H1 (cell line): Measurements from ENCODE around the gene SFTPA1. TPM values are rescaled to one million over a fixed set of nuclear protein-coding genes. Genes with fewer than 3 reads are reported as not detected.

Experiments used
- CTCF ChIA-PET: fragments of 300-600 bp; sonication (Branson Sonifier 250); formaldehyde crosslinking; loops from one replicate; lab custom pipeline; 2021; ENCODE audit not compliant: partially characterized antibody; lab: Charles Lee
- POLR2A ChIA-PET: fragments of 300-600 bp; sonication (Branson Sonifier 250); formaldehyde crosslinking; loops from one replicate; lab custom pipeline; 2021; ENCODE audit warnings: inconsistent platforms; ENCODE audit not compliant: partially characterized antibody; lab: Charles Lee
- DNase-seq, 2 experiments: peaks; one replicate each; pipeline versions ENCODE4 v3.0.0 to v3.0.0-alpha.2; 2010 to 2022; ENCODE audit warnings: low spot score in 2 of 2, low read depth in 1 of 2, mixed read lengths in 1 of 2
- FAIRE-seq: peaks from 2 replicates; lab custom pipeline; 2011; peaks lifted over from hg19 to GRCh38; lab: Jason Lieb, UNC
- H2AFZ ChIP-seq: 2 replicates; pipeline ENCODE4 v1.8.1; 2012; ENCODE audit warnings: low read length, inconsistent platforms
- H2AK5ac ChIP-seq: 2 replicates; pipeline ENCODE4 v1.6.1; 2013; ENCODE audit warnings: low read depth, low read length
- H2BK120ac ChIP-seq: replicated peaks from 2 replicates; pipeline ENCODE3; 2013; ENCODE audit warnings: low read depth, low read length, inconsistent platforms
- H2BK12ac ChIP-seq: 2 replicates; pipeline ENCODE4 v1.6.1; 2013; ENCODE audit warnings: low read depth, low read length
- H2BK15ac ChIP-seq: 2 replicates; pipeline ENCODE4 v1.6.1; 2013; ENCODE audit warnings: low read length
- H2BK20ac ChIP-seq: 2 replicates; pipeline ENCODE4 v1.6.1; 2013; ENCODE audit warnings: low read length
- H2BK5ac ChIP-seq: 2 replicates; pipeline ENCODE4 v1.6.1; 2013; ENCODE audit warnings: low read depth, low read length
- H3K14ac ChIP-seq: 2 replicates; pipeline ENCODE4 v1.6.1; 2013; ENCODE audit warnings: inconsistent platforms; ENCODE audit not compliant: insufficient read length
- H3K18ac ChIP-seq: 2 replicates; pipeline ENCODE4 v1.6.1; 2013; ENCODE audit warnings: low read length; ENCODE audit errors: extremely low read depth
- H3K23ac ChIP-seq: 2 replicates; pipeline ENCODE4 v1.6.1; 2013; ENCODE audit warnings: inconsistent platforms; ENCODE audit not compliant: insufficient read length
- H3K23me2 ChIP-seq: 2 replicates; pipeline ENCODE4 v1.6.1; 2013; ENCODE audit warnings: low read depth, low read length
- H3K27ac ChIP-seq: 2 replicates; pipeline ENCODE4 v1.6.1; 2011; ENCODE audit warnings: low read depth, low read length, inconsistent platforms
- H3K27me3 ChIP-seq, 4 experiments: replicated peaks in 1 of 4; 1 replicate in 1 of 4; 2 replicates in 3 of 4; pipeline versions ENCODE4 v1.6.1 to v1.8.1; 2011 to 2013; ENCODE audit warnings: low read length in 3 of 4, mild to moderate bottlenecking in 3 of 4, inconsistent platforms in 2 of 4, mixed read lengths in 2 of 4, moderate library complexity in 1 of 4; ENCODE audit not compliant: control insufficient read depth in 3 of 4, insufficient read depth in 3 of 4; ENCODE audit errors: extremely low read depth in 1 of 4
- H3K36me3 ChIP-seq, 4 experiments: 2 replicates each; pipeline versions ENCODE4 v1.6.1 to v1.8.1; 2011 to 2013; ENCODE audit warnings: mild to moderate bottlenecking in 4 of 4, low read length in 3 of 4, moderate library complexity in 2 of 4, control low read depth in 1 of 4, inconsistent platforms in 1 of 4; ENCODE audit not compliant: insufficient read depth in 4 of 4, control insufficient read depth in 2 of 4
- H3K4ac ChIP-seq: replicated peaks from 2 replicates; pipeline ENCODE3; 2013; ENCODE audit warnings: low read length, low read depth, mixed read lengths, inconsistent platforms; ENCODE audit not compliant: insufficient read length
- H3K4me1 ChIP-seq, 4 experiments: replicated peaks in 1 of 4; 1 replicate in 1 of 4; 2 replicates in 3 of 4; pipeline versions ENCODE4 v1.6.1 to v1.8.1; 2011 to 2013; ENCODE audit warnings: low read length in 3 of 4, inconsistent platforms in 2 of 4, mixed read lengths in 1 of 4; ENCODE audit not compliant: insufficient read depth in 4 of 4, control insufficient read depth in 3 of 4
- H3K4me2 ChIP-seq, 2 experiments: 2 replicates each; pipeline versions ENCODE4 v1.6.1 to v1.8.1; 2011 to 2013; ENCODE audit warnings: low read depth in 2 of 2, low read length in 2 of 2, control low read depth in 1 of 2, inconsistent platforms in 1 of 2, mild to moderate bottlenecking in 1 of 2; ENCODE audit not compliant: insufficient read depth in 1 of 2
- H3K4me3 ChIP-seq, 4 experiments: fragments of 200-600, 300-600 bp in 1 of 4; sonication (generic), shearing (Covaris generic), sonication (Bioruptor Twin) in 1 of 4; 2 replicates each; pipeline versions ENCODE4 v1.5.1 to v1.8.1; 2011 to 2016; ENCODE audit warnings: low read length in 4 of 4, low read depth in 3 of 4, control low read depth in 2 of 4, inconsistent platforms in 2 of 4, mild to moderate bottlenecking in 2 of 4, mixed read lengths in 1 of 4, moderate library complexity in 1 of 4; ENCODE audit not compliant: insufficient read depth in 2 of 4; ENCODE audit errors: extremely low read depth in 1 of 4
- H3K56ac ChIP-seq: replicated peaks from 2 replicates; pipeline ENCODE3; 2013; ENCODE audit warnings: low read depth, mild to moderate bottlenecking, mixed read lengths, low read length, inconsistent platforms; ENCODE audit not compliant: insufficient read length
- H3K79me1 ChIP-seq: 2 replicates; pipeline ENCODE4 v1.6.1; 2013; ENCODE audit warnings: low read depth, low read length, control low read depth
- H3K79me2 ChIP-seq, 2 experiments: 2 replicates each; pipeline versions ENCODE4 v1.6.1 to v1.8.1; 2012 to 2013; ENCODE audit warnings: low read length in 2 of 2, mild to moderate bottlenecking in 2 of 2, inconsistent platforms in 1 of 2; ENCODE audit not compliant: insufficient read depth in 2 of 2, control insufficient read depth in 1 of 2
- H3K9ac ChIP-seq, 4 experiments: replicated peaks in 1 of 4; 1 replicate in 1 of 4; 2 replicates in 3 of 4; pipeline versions ENCODE4 v1.6.1 to v1.8.1; 2011 to 2013; ENCODE audit warnings: low read depth in 3 of 4, low read length in 3 of 4, control low read depth in 2 of 4, mild to moderate bottlenecking in 2 of 4, moderate library complexity in 2 of 4, inconsistent platforms in 1 of 4; ENCODE audit errors: extremely low read depth in 1 of 4
- H3K9me3 ChIP-seq, 2 experiments: 2 replicates each; pipeline versions ENCODE4 v1.6.1 to v1.8.1; 2012 to 2013; ENCODE audit warnings: mild to moderate bottlenecking in 2 of 2, moderate library complexity in 2 of 2, control low read depth in 1 of 2, inconsistent platforms in 1 of 2, low read depth in 1 of 2, low read length in 1 of 2, mixed read lengths in 1 of 2; ENCODE audit not compliant: insufficient read depth in 2 of 2
- H4K20me1 ChIP-seq, 2 experiments: replicated peaks in 1 of 2; 2 replicates each; pipeline versions ENCODE3 to v1.8.1; 2011 to 2013; ENCODE audit warnings: inconsistent platforms in 2 of 2, low read length in 2 of 2, mild to moderate bottlenecking in 1 of 2; ENCODE audit not compliant: insufficient read depth in 2 of 2, control insufficient read depth in 1 of 2
- H4K5ac ChIP-seq: 2 replicates; pipeline ENCODE4 v1.6.1; 2013; ENCODE audit warnings: low read length, low read depth, mixed read lengths, inconsistent platforms; ENCODE audit not compliant: insufficient read length
- H4K8ac ChIP-seq: 2 replicates; pipeline ENCODE4 v1.8.0; 2013; ENCODE audit warnings: mild to moderate bottlenecking, moderate library complexity, low read length, inconsistent platforms; ENCODE audit not compliant: insufficient read depth; ENCODE audit errors: extremely low read depth
- H4K91ac ChIP-seq: replicated peaks from 2 replicates; pipeline ENCODE3; 2013; ENCODE audit warnings: low read length, mixed read lengths, inconsistent platforms; ENCODE audit not compliant: insufficient read length
- EZH2 ChIP-seq: fragments of 200-600 bp; sonication (generic); IDR thresholded peaks from 2 replicates; pipeline ENCODE4 v1.7.1; 2012; ENCODE audit warnings: low read depth, mild to moderate bottlenecking, moderate library complexity, low read length, inconsistent platforms; ENCODE audit not compliant: severe bottlenecking
- HDAC6 ChIP-seq: IDR thresholded peaks from one replicate; pipeline ENCODE4 v1.7.1; 2012; ENCODE audit warnings: low read depth, mild to moderate bottlenecking, inconsistent platforms, low read length, moderate library complexity
- JUND ChIP-seq: IDR thresholded peaks from 2 replicates; pipeline ENCODE4 v1.6.1; 2011; ENCODE audit warnings: mild to moderate bottlenecking, improper control_type of control experiment, low read length
- MAFK ChIP-seq: IDR thresholded peaks from 2 replicates; pipeline ENCODE4 v1.6.1; 2012; ENCODE audit warnings: low read depth, mild to moderate bottlenecking, improper control_type of control experiment, low read length
- RNF2 ChIP-seq: fragments of 200-900, 300-1000 bp; sonication (generic); IDR thresholded peaks from 2 replicates; pipeline ENCODE4 v1.7.1; 2016; ENCODE audit warnings: borderline replicate concordance, low read depth, mild to moderate bottlenecking, antibody characterized with exemption, low read length; ENCODE audit not compliant: poor library complexity, severe bottlenecking; ENCODE audit errors: missing control alignments
- SAP30 ChIP-seq: fragments of 300-600 bp; sonication (generic); IDR thresholded peaks from 2 replicates; pipeline ENCODE4 v1.7.1; 2012; ENCODE audit warnings: low read length, moderate library complexity, mild to moderate bottlenecking, inconsistent platforms; ENCODE audit not compliant: insufficient read depth, insufficient replicate concordance
- SIX5 ChIP-seq: IDR thresholded peaks from 2 replicates; pipeline ENCODE4 v1.6.1; 2011; ENCODE audit warnings: mild to moderate bottlenecking, low read depth, low read length
- SP1 ChIP-seq: IDR thresholded peaks from 2 replicates; pipeline ENCODE4 v1.6.1; 2011; ENCODE audit warnings: low read depth, low read length
- SP2 ChIP-seq: IDR thresholded peaks from 2 replicates; pipeline ENCODE4 v1.6.1; 2012; ENCODE audit warnings: mild to moderate bottlenecking, low read length, inconsistent platforms
- SRF ChIP-seq: IDR thresholded peaks from 2 replicates; pipeline ENCODE4 v1.6.1; 2011; ENCODE audit warnings: mild to moderate bottlenecking, low read depth, low read length, moderate library complexity
- polyA plus RNA-seq, 7 experiments: library from polyadenylated mRNA; depleted of rRNA in 3 of 7; stranded (reverse) in 5 of 7; unstranded in 2 of 7; fragments of >200 nt in 5 of 7; fragments of 200-250 nt in 2 of 7; gene quantifications; 1 replicate in 5 of 7; 2 replicates in 1 of 7; 4 replicates in 1 of 7; pipeline versions ENCODE4 v1.2.1 to v1.2.3, GENCODE V29; 2011 to 2013; ENCODE audit warnings: missing spikeins in 2 of 7, mixed read lengths in 2 of 7
- total RNA-seq: library from RNA; stranded (reverse); fragmentation: NEBNext Ultra II Directional; extraction: Animal tissue kit (Norgen Biotek cat#: 25700); gene quantifications from 2 replicates; pipeline ENCODE4 v1.2.1, GENCODE V29; 2021
- TF ChIP-seq, protein P1 (sequence below): IDR thresholded peaks from 2 replicates; pipeline ENCODE4 v1.6.1; 2012; ENCODE audit warnings: inconsistent platforms
- TF ChIP-seq, protein P2 (sequence below), 3 experiments: IDR thresholded peaks; 1 replicate in 2 of 3; 2 replicates in 1 of 3; pipeline versions ENCODE4 v1.5.1 to v1.6.1; 2011; ENCODE audit warnings: low read length in 3 of 3, mild to moderate bottlenecking in 3 of 3, inconsistent platforms in 2 of 3, low read depth in 1 of 3, moderate library complexity in 1 of 3; ENCODE audit not compliant: insufficient read depth in 1 of 3; ENCODE audit errors: control extremely low read depth in 1 of 3

The SFTPA1 gene
- total and polyA plus RNA-seq, 2 of the 8 experiments (the other 6 are each of a cell fraction or from before 2014, with no cell fraction given) = not detected

DNA sequence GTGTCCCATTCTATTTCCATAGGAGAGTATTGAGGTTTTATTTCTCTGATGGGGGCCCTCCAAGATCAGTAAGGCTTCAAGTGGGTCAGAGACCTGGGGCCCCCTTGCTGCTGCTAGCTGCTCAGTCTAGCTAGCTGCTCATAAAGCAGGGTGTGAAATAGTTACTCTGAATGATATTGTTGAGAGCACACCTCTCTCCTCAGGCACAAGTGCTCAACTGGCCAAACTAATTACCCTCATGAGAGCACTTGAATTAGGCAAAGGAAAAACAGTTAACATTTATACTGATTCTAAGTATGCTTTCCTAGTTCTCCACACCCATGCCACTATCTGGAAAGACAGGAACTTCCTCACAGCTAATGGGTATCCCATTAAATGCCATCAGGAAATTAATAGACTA, 5.4 kb upstream of the SFTPA1 start:
- CTCF ChIA-PET = interaction anchor here (0.6 to 1.3 kb wide), 4 partner anchors 8 to 199 kb away, joined by 3 to 4 read pairs (median 4); no protein-coding TSS in a partner anchor
- Histone ChIP-seq H3K4ac (no peak overlapping the region), H3K4me3 (no peak overlapping the region), H2BK20ac (no peak overlapping the region), H3K9me3 (peaks cover 0 to 6% of the 10 kb centered on the region in 2 experiments; a peak in 2 of 4 replicates), H3K36me3 (no peaks in the 10 kb centered on the region), H3K9ac (no peak overlapping the region), H3K18ac (no peak overlapping the region), H2BK15ac (no peak overlapping the region), H3K4me1 (peaks cover 0 to 1% (median under 1%) of the 10 kb centered on the region in 4 experiments; a peak in 1 of 7 replicates), H3K4me2 (no peak overlapping the region), H3K56ac (no peak overlapping the region), H3K27ac (no peak overlapping the region), H4K8ac (no peak overlapping the region), H2BK120ac (no peak overlapping the region), H4K91ac (no peak overlapping the region), H4K20me1 (no peaks in the 10 kb centered on the region), H3K79me1 (no peaks in the 10 kb centered on the region), H4K5ac (no peak overlapping the region), H3K23ac (no peak overlapping the region), H2AFZ (no peak overlapping the region), H2BK5ac (no peak overlapping the region), H3K23me2 (no peaks in the 10 kb centered on the region), H2AK5ac (no peak overlapping the region), H2BK12ac (no peak overlapping the region), H3K14ac (no peak overlapping the region), H3K79me2 (no peaks in the 10 kb centered on the region), H3K27me3 (peaks cover 0 to 4% (median 2%) of the 10 kb centered on the region in 4 experiments; a peak in 2 of 7 replicates)
- FAIRE-seq (no peak), DNase-seq (no peak)
- POLR2A ChIA-PET = no interaction called here
- TF ChIP-seq MAFK (no peak), HDAC6 (no peak), SP2 (no peak), SIX5 (no peak), SAP30 (no peak), SP1 (no peak), RNF2 (no peak), EZH2 (no peak), JUND (no peak), SRF (no peak)
- TF ChIP-seq, protein P1, sequence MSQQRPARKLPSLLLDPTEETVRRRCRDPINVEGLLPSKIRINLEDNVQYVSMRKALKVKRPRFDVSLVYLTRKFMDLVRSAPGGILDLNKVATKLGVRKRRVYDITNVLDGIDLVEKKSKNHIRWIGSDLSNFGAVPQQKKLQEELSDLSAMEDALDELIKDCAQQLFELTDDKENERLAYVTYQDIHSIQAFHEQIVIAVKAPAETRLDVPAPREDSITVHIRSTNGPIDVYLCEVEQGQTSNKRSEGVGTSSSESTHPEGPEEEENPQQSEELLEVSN = no peak
- TF ChIP-seq, protein P2, sequence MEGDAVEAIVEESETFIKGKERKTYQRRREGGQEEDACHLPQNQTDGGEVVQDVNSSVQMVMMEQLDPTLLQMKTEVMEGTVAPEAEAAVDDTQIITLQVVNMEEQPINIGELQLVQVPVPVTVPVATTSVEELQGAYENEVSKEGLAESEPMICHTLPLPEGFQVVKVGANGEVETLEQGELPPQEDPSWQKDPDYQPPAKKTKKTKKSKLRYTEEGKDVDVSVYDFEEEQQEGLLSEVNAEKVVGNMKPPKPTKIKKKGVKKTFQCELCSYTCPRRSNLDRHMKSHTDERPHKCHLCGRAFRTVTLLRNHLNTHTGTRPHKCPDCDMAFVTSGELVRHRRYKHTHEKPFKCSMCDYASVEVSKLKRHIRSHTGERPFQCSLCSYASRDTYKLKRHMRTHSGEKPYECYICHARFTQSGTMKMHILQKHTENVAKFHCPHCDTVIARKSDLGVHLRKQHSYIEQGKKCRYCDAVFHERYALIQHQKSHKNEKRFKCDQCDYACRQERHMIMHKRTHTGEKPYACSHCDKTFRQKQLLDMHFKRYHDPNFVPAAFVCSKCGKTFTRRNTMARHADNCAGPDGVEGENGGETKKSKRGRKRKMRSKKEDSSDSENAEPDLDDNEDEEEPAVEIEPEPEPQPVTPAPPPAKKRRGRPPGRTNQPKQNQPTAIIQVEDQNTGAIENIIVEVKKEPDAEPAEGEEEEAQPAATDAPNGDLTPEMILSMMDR (IDR thresholded peaks at IDR 0.05; ENCODE audit: control extremely low read depth in 1 of 3, insufficient read depth in 1 of 3, low read depth in 1 of 3, low read length in 3 of 3) = no peak
